HFF-Myc (cell line): Measurements from ENCODE around the gene ATP8B3.

Source experiments
- DNase-seq: peaks from one replicate; pipeline ENCODE4 v3.0.0-alpha.2; 2011; ENCODE audit warnings: low read depth; ENCODE audit errors: extremely low read depth
- H3K4me3 ChIP-seq: replicated peaks from 2 replicates; pipeline ENCODE4 v1.5.1; 2011; ENCODE audit warnings: low read depth, mild to moderate bottlenecking, control low read depth, low read length
- TF ChIP-seq, protein P1 (sequence below): IDR thresholded peaks from 2 replicates; pipeline ENCODE4 v1.5.1; 2012; ENCODE audit warnings: mild to moderate bottlenecking, low read depth, low read length, control low read depth; ENCODE audit errors: missing control alignments

Gene ATP8B3

GRCh38 chr19:1813192-1814182 lies 1.4 kb upstream of the ATP8B3 start:
- TF ChIP-seq, protein P1, sequence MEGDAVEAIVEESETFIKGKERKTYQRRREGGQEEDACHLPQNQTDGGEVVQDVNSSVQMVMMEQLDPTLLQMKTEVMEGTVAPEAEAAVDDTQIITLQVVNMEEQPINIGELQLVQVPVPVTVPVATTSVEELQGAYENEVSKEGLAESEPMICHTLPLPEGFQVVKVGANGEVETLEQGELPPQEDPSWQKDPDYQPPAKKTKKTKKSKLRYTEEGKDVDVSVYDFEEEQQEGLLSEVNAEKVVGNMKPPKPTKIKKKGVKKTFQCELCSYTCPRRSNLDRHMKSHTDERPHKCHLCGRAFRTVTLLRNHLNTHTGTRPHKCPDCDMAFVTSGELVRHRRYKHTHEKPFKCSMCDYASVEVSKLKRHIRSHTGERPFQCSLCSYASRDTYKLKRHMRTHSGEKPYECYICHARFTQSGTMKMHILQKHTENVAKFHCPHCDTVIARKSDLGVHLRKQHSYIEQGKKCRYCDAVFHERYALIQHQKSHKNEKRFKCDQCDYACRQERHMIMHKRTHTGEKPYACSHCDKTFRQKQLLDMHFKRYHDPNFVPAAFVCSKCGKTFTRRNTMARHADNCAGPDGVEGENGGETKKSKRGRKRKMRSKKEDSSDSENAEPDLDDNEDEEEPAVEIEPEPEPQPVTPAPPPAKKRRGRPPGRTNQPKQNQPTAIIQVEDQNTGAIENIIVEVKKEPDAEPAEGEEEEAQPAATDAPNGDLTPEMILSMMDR: no peak
- DNase-seq: no peak
- peak overlapping the region; percentile 45 for H3K4me3 ChIP-seq

DNA sequence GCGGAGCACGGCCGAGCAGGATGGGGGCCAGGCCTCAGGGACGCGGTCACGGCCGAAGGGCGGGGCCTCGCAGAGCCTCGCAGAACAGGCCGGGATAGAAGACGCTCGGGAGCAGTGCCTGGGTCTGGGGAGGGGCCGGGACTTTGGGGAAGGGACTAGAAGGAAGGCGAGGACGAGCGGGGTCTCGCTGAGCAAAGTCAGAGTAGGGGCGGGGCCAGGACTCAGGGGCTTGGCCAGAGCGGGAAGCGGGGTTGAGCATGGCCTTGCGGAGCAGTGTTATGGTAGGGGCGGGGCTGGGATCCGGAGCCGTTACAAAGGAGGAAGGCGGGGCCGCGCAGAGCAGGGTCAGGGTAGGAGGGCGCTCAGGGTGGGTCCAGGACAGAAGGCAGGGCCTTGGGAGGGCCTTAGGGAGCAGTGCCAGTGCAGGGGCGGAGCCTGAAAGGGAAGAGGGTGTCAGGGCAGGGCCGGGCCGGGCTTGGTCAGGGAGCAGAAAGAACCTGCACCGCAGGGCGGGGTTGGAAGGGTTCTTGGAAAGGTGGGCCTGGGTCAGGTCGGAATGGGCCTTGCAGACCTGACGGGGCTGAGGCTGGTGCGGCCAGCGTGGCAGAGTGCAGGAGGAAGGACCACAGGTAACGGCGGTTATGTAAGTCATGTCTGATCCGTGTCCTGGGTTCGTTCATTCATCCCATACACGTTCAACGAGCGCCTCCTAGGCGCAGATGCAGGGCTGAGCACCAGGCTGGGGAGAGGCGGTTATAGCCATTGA lies 533 bp upstream of the ATP8B3 start:
- DNase-seq: peak; percentile 78
- TF ChIP-seq, protein P1: peak; percentile 62
- peak overlapping the region; percentile 45 for H3K4me3 ChIP-seq

- no peak for DNase-seq
- TF ChIP-seq, protein P1: no peak
- peak overlapping the region; percentile 45 for H3K4me3 ChIP-seq
These were observed 593 bp downstream of the ATP8B3 start for GRCh38 chr19:1811472-1811894.

DNA sequence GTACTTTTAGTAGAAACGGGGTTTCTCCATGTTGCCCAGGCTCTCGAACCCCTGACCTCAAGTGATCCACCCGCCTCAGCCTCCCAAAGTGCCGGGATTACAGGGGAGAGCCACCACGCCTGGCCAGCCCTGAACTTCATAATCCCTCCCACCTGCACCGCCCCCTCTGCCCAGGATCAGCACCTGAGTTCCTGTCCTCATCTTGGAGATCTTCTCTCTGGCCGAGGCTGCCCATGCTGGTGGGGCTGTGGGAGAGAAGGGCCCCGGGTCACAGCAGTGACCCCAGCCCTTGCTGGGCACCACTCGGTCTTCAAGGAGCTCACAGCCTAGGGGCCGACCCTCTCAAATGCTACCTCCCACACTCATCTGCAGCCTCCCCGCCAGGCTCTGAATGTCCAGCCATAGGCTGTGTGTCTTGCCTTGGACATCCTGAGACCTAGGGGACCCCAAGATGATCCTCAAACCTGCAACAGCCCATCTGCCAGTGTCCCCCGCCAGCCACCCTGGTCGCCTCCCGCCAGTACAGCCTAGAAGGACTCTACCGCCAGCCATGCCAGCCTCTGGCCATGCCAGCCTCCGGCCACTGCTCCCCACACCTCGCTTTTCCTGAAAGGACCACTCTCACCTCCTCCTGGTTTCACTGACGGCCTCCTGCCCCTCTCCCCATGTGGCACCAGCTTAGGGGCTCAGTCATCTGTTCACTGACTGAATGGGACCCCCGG lies 1.5 kb downstream of the ATP8B3 start:
- TF ChIP-seq, protein P1: no peak
- H3K4me3 ChIP-seq: no peak overlapping the region
- DNase-seq: no peak

GRCh38 chr19:1809678-1810077 lies 2.4 kb downstream of the ATP8B3 start:
- TF ChIP-seq, protein P1: no peak
- DNase-seq: no peak
- H3K4me3 ChIP-seq: no peak overlapping the region

- TF ChIP-seq, protein P1: no peak
- DNase-seq: no peak
- H3K4me3 ChIP-seq: no peak overlapping the region
These were observed 3.7 kb downstream of the ATP8B3 start for GRCh38 chr19:1808395-1808731.
